A673 (cell line): Measurements from ENCODE around the gene CSHL1. TPM values are rescaled to one million over a fixed set of nuclear protein-coding genes. Genes with fewer than 3 reads are reported as not detected.
"Not testable (repeated sequence)": the region's sequence is repeated elsewhere in the genome, so short reads cannot be mapped to it uniquely, and the experiment has no call there.

ENCODE experiments used
- BruUV-seq: library from RNA; stranded (reverse); fragments of 400-500 nt; replicated peaks from 2 replicates; lab custom pipeline; 2021; lab: Mats Ljungman, UMichigan
- CTCF ChIA-PET: fragments of 300-600 bp; sonication (Branson Sonifier 250); formaldehyde crosslinking; loops from one replicate; lab custom pipeline; 2022; ENCODE audit warnings: antibody characterized with exemption; lab: Charles Lee
- POLR2A ChIA-PET: fragments of 300-600 bp; sonication (Branson Sonifier 250); formaldehyde crosslinking; loops from one replicate; lab custom pipeline; 2022; ENCODE audit warnings: antibody characterized with exemption; ENCODE audit not compliant: low non-redundant PET; lab: Charles Lee
- DNase-seq: peaks from one replicate; pipeline ENCODE4 v3.0.0-alpha.2; 2015; ENCODE audit warnings: low spot score
- H3K27ac ChIP-seq: fragments of 200-600 bp; sonication (generic); 2 replicates; pipeline ENCODE4 v1.5.1; 2016; ENCODE audit warnings: mixed run types, low read depth, mild to moderate bottlenecking, mixed read lengths, antibody characterized with exemption, low read length; ENCODE audit not compliant: poor library complexity, severe bottlenecking
- H3K27me3 ChIP-seq: fragments of 200-600 bp; sonication (generic); replicated peaks from 2 replicates; pipeline ENCODE4 v1.6.1; 2017; ENCODE audit warnings: mixed run types, low read depth, mild to moderate bottlenecking, mixed read lengths, antibody characterized with exemption, low read length; ENCODE audit not compliant: insufficient read depth, poor library complexity
- H3K36me3 ChIP-seq: fragments of 200-600 bp; sonication (generic); 2 replicates; pipeline ENCODE4 v1.6.1; 2016; ENCODE audit warnings: mixed run types, mild to moderate bottlenecking, mixed read lengths, antibody characterized with exemption, low read length; ENCODE audit not compliant: insufficient read depth, poor library complexity, severe bottlenecking
- H3K4me1 ChIP-seq: fragments of 200-600 bp; sonication (generic); 2 replicates; pipeline ENCODE4 v1.6.1; 2017; ENCODE audit warnings: mixed run types, mild to moderate bottlenecking, mixed read lengths, antibody characterized with exemption, low read length; ENCODE audit not compliant: insufficient read depth, poor library complexity, severe bottlenecking
- H3K4me3 ChIP-seq: fragments of 200-600 bp; sonication (generic); 2 replicates; pipeline ENCODE4 v1.5.1; 2016; ENCODE audit warnings: low read depth, mixed run types, mild to moderate bottlenecking, mixed read lengths, low read length; ENCODE audit not compliant: poor library complexity, severe bottlenecking
- H3K9me3 ChIP-seq: fragments of 200-600 bp; sonication (generic); 2 replicates; pipeline ENCODE4 v1.6.1; 2016; ENCODE audit warnings: mixed run types, low read depth, mild to moderate bottlenecking, mixed read lengths, antibody characterized with exemption, low read length; ENCODE audit not compliant: poor library complexity, severe bottlenecking
- CTCF ChIP-seq: fragments of 300-800, 200-600 bp; sonication (generic); conservative IDR thresholded peaks from 2 replicates; pipeline ENCODE4 v1.5.1; 2017; ENCODE audit warnings: low read depth, mild to moderate bottlenecking, antibody characterized with exemption, low read length, moderate library complexity, mixed read lengths
- intact Hi-C: fragments of 100-400 bp; cut with micrococcal nuclease; formaldehyde crosslinking; loops from one replicate; pipeline ENCODE4 v1.10.0; 2022; ENCODE audit not compliant: unreplicated experiment
- total RNA-seq: library from RNA; stranded (reverse); gene quantifications from 2 replicates; pipeline ENCODE4 v1.2.3, GENCODE V29; 2021

The CSHL1 gene
- total RNA-seq, 1 experiment from 2014 or later: not detected

GRCh38 chr17:63907161-63907778, 3.8 kb downstream of the CSHL1 start:
- H3K4me1 ChIP-seq, H3K36me3 ChIP-seq, H3K9me3 ChIP-seq, intact Hi-C loops, BruUV-seq, H3K4me3 ChIP-seq, H3K27ac ChIP-seq, H3K27me3 ChIP-seq: not testable (repeated sequence)
- ChIA-PET CTCF (interaction anchor here (0.6 kb wide), 1 partner anchor 392 kb away, joined by 7 read pairs; no protein-coding TSS in a partner anchor), POLR2A (interaction anchor here (0.6 kb wide), 1 partner anchor 96 kb away, joined by 3 read pairs; no protein-coding TSS in a partner anchor)
- peak; percentile 51 for DNase-seq
- peak; percentile 44 for TF ChIP-seq CTCF

GRCh38 chr17:63904796-63905195, 6.3 kb downstream of the CSHL1 start:
- CTCF ChIA-PET, H3K27ac ChIP-seq, BruUV-seq, intact Hi-C loops, POLR2A ChIA-PET, H3K4me3 ChIP-seq, H3K27me3 ChIP-seq, DNase-seq, H3K9me3 ChIP-seq, H3K36me3 ChIP-seq, H3K4me1 ChIP-seq: not testable (repeated sequence)

- H3K9me3 ChIP-seq, H3K27ac ChIP-seq, intact Hi-C loops, H3K4me1 ChIP-seq, H3K36me3 ChIP-seq, H3K27me3 ChIP-seq, H3K4me3 ChIP-seq, POLR2A ChIA-PET, DNase-seq, BruUV-seq: not testable (repeated sequence)
- CTCF ChIA-PET: interaction anchor here (1.1 kb wide), 1 partner anchor 230 kb away, joined by 4 read pairs; no protein-coding TSS in a partner anchor
- TF ChIP-seq CTCF: peak; percentile 40; the same call in 1 of the 2 replicates
Observed at GRCh38 chr17:63903787-63904201, 7.3 kb downstream of the CSHL1 start.

GRCh38 chr17:63901971-63902370, 9.1 kb downstream of the CSHL1 start:
- intact Hi-C loops, POLR2A ChIA-PET: not testable (repeated sequence)

GRCh38 chr17:63898899-63899798, 11.9 kb downstream of the CSHL1 start:
- H3K4me3 ChIP-seq, H3K27ac ChIP-seq, BruUV-seq, intact Hi-C loops, H3K27me3 ChIP-seq, H3K9me3 ChIP-seq, H3K4me1 ChIP-seq, CTCF ChIA-PET, POLR2A ChIA-PET, H3K36me3 ChIP-seq, DNase-seq: not testable (repeated sequence)

More at GRCh38 chr17:63901971-63902370, 9.1 kb downstream of the CSHL1 start:
- H3K4me1 ChIP-seq, H3K36me3 ChIP-seq, DNase-seq, BruUV-seq, H3K27ac ChIP-seq, H3K4me3 ChIP-seq, H3K9me3 ChIP-seq, H3K27me3 ChIP-seq: not testable (repeated sequence)
- CTCF ChIA-PET: interaction anchor here (0.6 to 0.9 kb wide), 3 partner anchors 36 to 1415 kb away, joined by 3 to 7 read pairs (median 4); no protein-coding TSS in a partner anchor
